ENCODE results near the gene ADIPOR2. TPM values are rescaled to one million over a fixed set of nuclear protein-coding genes. Genes with fewer than 3 reads are reported as not detected.

ADIPOR2 gene
- total RNA-seq, 1 experiment from 2014 or later: 45.3 TPM

DNA sequence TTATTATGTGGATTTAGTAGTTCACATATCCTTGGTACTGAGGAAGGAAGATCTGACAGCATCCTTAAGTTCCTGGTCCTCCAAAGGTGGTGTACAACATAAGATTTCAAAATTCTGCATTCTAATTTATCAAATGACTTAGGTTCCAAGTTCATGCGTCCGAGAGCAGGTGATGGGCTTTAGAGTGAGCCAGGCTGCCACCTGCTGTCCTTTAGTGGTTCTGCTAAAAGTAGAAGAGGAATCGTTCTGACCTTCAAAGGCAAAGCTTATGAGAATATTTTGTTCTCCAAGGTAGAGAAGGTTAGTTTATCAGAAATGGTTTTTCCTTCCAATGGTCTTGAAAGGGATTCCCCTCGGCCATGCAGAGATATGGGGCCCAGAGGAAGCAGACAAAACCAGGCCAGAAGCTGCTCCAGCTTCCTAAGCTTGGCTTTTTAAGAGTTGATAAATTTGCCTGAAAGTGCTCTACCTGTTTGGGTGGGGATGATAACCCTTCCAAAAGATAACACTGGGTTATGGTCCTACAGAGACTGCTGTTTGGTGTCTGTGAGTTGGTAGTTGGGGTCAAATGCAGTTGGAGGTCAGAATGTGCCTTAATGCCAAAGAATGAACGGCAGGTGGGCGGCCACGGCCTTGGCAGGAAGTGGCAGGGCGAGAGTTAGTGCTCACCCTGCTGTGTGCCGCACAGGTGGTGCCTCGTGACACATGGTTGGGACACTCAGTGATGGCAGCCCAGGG, 100.4 kb downstream of the ADIPOR2 start:
- no peak overlapping the region for H4K5ac ChIP-seq (ENCODE audit: insufficient read length, low read depth, low read length)
- H2BK20ac ChIP-seq (ENCODE audit: low read depth, low read length, poor library complexity, severe bottlenecking): no peak overlapping the region
- H3K79me1 ChIP-seq (ENCODE audit: insufficient read depth, low read depth, low read length, poor library complexity, severe bottlenecking): no peaks in the 10 kb centered on the region
- DNase-seq: no peak
- no peaks in the 10 kb centered on the region; the same call in 1 of the 2 replicates for H3K4me1 ChIP-seq (ENCODE audit: insufficient read depth, low read length)
- H3K18ac ChIP-seq (ENCODE audit: insufficient read length, low read depth, low read length): no peak overlapping the region
- H3K4me2 ChIP-seq (ENCODE audit: insufficient read depth, insufficient read length, low read length): no peak overlapping the region
- TF ChIP-seq, protein P1, sequence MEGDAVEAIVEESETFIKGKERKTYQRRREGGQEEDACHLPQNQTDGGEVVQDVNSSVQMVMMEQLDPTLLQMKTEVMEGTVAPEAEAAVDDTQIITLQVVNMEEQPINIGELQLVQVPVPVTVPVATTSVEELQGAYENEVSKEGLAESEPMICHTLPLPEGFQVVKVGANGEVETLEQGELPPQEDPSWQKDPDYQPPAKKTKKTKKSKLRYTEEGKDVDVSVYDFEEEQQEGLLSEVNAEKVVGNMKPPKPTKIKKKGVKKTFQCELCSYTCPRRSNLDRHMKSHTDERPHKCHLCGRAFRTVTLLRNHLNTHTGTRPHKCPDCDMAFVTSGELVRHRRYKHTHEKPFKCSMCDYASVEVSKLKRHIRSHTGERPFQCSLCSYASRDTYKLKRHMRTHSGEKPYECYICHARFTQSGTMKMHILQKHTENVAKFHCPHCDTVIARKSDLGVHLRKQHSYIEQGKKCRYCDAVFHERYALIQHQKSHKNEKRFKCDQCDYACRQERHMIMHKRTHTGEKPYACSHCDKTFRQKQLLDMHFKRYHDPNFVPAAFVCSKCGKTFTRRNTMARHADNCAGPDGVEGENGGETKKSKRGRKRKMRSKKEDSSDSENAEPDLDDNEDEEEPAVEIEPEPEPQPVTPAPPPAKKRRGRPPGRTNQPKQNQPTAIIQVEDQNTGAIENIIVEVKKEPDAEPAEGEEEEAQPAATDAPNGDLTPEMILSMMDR (conservative IDR thresholded peaks at IDR 0.05): peak; percentile 84
- H2AK5ac ChIP-seq (ENCODE audit: insufficient read length, low read length): no peak overlapping the region
- no peak overlapping the region for H2BK120ac ChIP-seq (ENCODE audit: low read depth, low read length, poor library complexity, severe bottlenecking)
- H3K23me2 ChIP-seq (ENCODE audit: insufficient read length, low read depth, low read length, poor library complexity, severe bottlenecking): no peaks in the 10 kb centered on the region
- no peaks in the 10 kb centered on the region for H3K79me2 ChIP-seq (ENCODE audit: insufficient read depth, low read length)
- no peak overlapping the region for H3K9ac ChIP-seq (ENCODE audit: extremely low read depth, insufficient read length, low read length)
- no peak overlapping the region for H3K27ac ChIP-seq (ENCODE audit: insufficient read length, low read depth, low read length)
- Mint-ChIP-seq H3K4me3 (no peak overlapping the region), H3K4me1 (peaks cover 32 to 35% of the 10 kb centered on the region in 2 experiments), H3K9me3 (no peaks in the 10 kb centered on the region), H3K36me3 (ENCODE audit: insufficient read depth in 1 of 3, low read depth in 3 of 3) (peaks cover under 1 to 14% (median 4%) of the 10 kb centered on the region in 3 experiments; a peak in 4 of 7 replicates), H3K27me3 (ENCODE audit: low read depth) (peaks cover 3% of the 10 kb centered on the region; the same call in 1 of the 2 replicates), H3K27ac (no peak overlapping the region)
- H4K20me1 ChIP-seq (ENCODE audit: control insufficient read depth, insufficient read depth, insufficient read length): no peaks in the 10 kb centered on the region
- H2BK12ac ChIP-seq (ENCODE audit: insufficient read length, low read depth, low read length): no peak overlapping the region
- H2BK5ac ChIP-seq (ENCODE audit: insufficient read length, low read length): no peak overlapping the region
- H3K9me3 ChIP-seq (ENCODE audit: control insufficient read depth, low read depth, low read length): no peaks in the 10 kb centered on the region
- H3T11ph ChIP-seq (ENCODE audit: low read length): no peak overlapping the region
- WGBS (ENCODE audit: extremely low coverage, insufficient read length, low lambda C conversion rate): no CpG with 5 or more reads among the region's 10 CpGs
- H3K23ac ChIP-seq (ENCODE audit: insufficient read length, low read depth, low read length): no peak overlapping the region
- H4K91ac ChIP-seq (ENCODE audit: insufficient read length, low read depth, low read length): no peak overlapping the region
- no peak overlapping the region for H3K56ac ChIP-seq (ENCODE audit: insufficient read length, low read depth, low read length)
- no peak overlapping the region for H3K4ac ChIP-seq (ENCODE audit: low read depth, low read length)
- H4K8ac ChIP-seq (replicated peaks; ENCODE audit: insufficient read length, low read depth, low read length): no peak overlapping the region
- H3K27me3 ChIP-seq (ENCODE audit: insufficient read depth, low read length): no peaks in the 10 kb centered on the region
- H2AFZ ChIP-seq (ENCODE audit: low read length): no peak overlapping the region
- no peak overlapping the region for H2BK15ac ChIP-seq (ENCODE audit: low read depth, low read length)
- no peak overlapping the region for H3K14ac ChIP-seq (ENCODE audit: insufficient read depth, low read length)
